Vagina (tissue), 2 donors: ENCODE measurements around the gene TSNAX. TPM values are rescaled to one million over a fixed set of nuclear protein-coding genes. Genes with fewer than 3 reads are reported as not detected.

Experiments
- DNase-seq, 2 donors: peaks; one replicate each; pipeline ENCODE4 v3.0.0-alpha.2; 2017; ENCODE audit errors: extremely low spot score in 2 of 2
- H3K27ac ChIP-seq: fragments of 200-600 bp; sonication (generic); one replicate; pipeline ENCODE4 v1.5.1; 2019
- H3K27me3 ChIP-seq: fragments of 200-600 bp; sonication (generic); one replicate; pipeline ENCODE4 v1.5.1; 2019
- H3K36me3 ChIP-seq, 2 donors: fragments of 200-600 bp; sonication (generic); one replicate each; pipeline ENCODE4 v1.5.1; 2017 to 2019
- H3K4me1 ChIP-seq: fragments of 200-600 bp; sonication (generic); one replicate; pipeline ENCODE4 v1.5.1; 2019
- H3K4me3 ChIP-seq, 2 donors: fragments of 200-600 bp; sonication (generic); 1 replicate in 1 of 2; 2 replicates in 1 of 2; pipeline ENCODE4 v1.5.1; 2016 to 2019
- H3K9me3 ChIP-seq: fragments of 200-600 bp; sonication (generic); one replicate; pipeline ENCODE4 v1.5.1; 2019
- CTCF ChIP-seq, 3 experiments: fragments of 450-650 bp in 2 of 3; fragments of 200-600 bp in 1 of 3; sonication (generic) in 1 of 3; IDR thresholded peaks; one replicate each; pipeline ENCODE4 v1.5.1; 2017 to 2019; ENCODE audit warnings: antibody characterized with exemption in 3 of 3, mild to moderate bottlenecking in 2 of 3, moderate library complexity in 2 of 3
- POLR2A ChIP-seq, 2 donors: fragments of 450-650 bp; IDR thresholded peaks; one replicate each; pipeline ENCODE4 v1.6.1; 2017; ENCODE audit warnings: antibody characterized with exemption in 2 of 2, mild to moderate bottlenecking in 2 of 2, moderate library complexity in 2 of 2
- POLR2AphosphoS5 ChIP-seq, 2 donors: sonication (generic); formaldehyde crosslinking; IDR thresholded peaks; one replicate each; pipeline ENCODE4 v1.9.0; 2017; ENCODE audit warnings: antibody characterized with exemption in 2 of 2, mild to moderate bottlenecking in 2 of 2, low read depth in 1 of 2; ENCODE audit not compliant: insufficient read depth in 1 of 2
- intact Hi-C: fragments of 100-400 bp; cut with DNase I; formaldehyde crosslinking; loops from one replicate; pipeline ENCODE4 v1.15.1; 2023
- total RNA-seq: library from RNA; depleted of rRNA; stranded (reverse); fragments of >200 nt; gene quantifications from one replicate; pipeline ENCODE4 v1.2.3, GENCODE V29; 2016

The TSNAX gene
- total RNA-seq, 1 donor from 2014 or later, result 20.4 TPM

- no peak overlapping the region for H3K4me3 ChIP-seq
- H3K36me3 ChIP-seq, result peaks cover 0 to 4% of the 10 kb centered on the region in 2 donors
- H3K27me3 ChIP-seq, result no peaks in the 10 kb centered on the region
- intact Hi-C loops, result no loop called here
- H3K27ac ChIP-seq, result no peak overlapping the region
- no peaks in the 10 kb centered on the region for H3K9me3 ChIP-seq
- H3K4me1 ChIP-seq, result peaks cover 5% of the 10 kb centered on the region
- TF ChIP-seq POLR2A (IDR thresholded peaks at IDR 0.05) (no peak), CTCF (IDR thresholded peaks at IDR 0.05) (no peak), POLR2AphosphoS5 (IDR thresholded peaks at IDR 0.05; ENCODE audit: insufficient read depth in 1 of 2, low read depth in 1 of 2) (no peak)
- DNase-seq, result no peak
Measured at GRCh38 chr1:231557898-231558707, 29.6 kb downstream of the TSNAX start.

GRCh38 chr1:231558708-231559185 lies 30.3 kb downstream of the TSNAX start:
- Histone ChIP-seq H3K4me1 (peaks cover 5% of the 10 kb centered on the region), H3K4me3 (no peak overlapping the region), H3K27me3 (no peaks in the 10 kb centered on the region), H3K36me3 (peaks cover 0 to 4% of the 10 kb centered on the region in 2 donors), H3K9me3 (no peaks in the 10 kb centered on the region), H3K27ac (no peak overlapping the region)
- intact Hi-C loops, result no loop called here
- DNase-seq, result no peak
- TF ChIP-seq CTCF (IDR thresholded peaks at IDR 0.05) (no peak), POLR2AphosphoS5 (IDR thresholded peaks at IDR 0.05; ENCODE audit: insufficient read depth in 1 of 2, low read depth in 1 of 2) (no peak), POLR2A (IDR thresholded peaks at IDR 0.05) (no peak)

- intact Hi-C loops, result no loop called here
- no peak for TF ChIP-seq POLR2A (IDR thresholded peaks at IDR 0.05)
- TF ChIP-seq POLR2AphosphoS5 (IDR thresholded peaks at IDR 0.05; ENCODE audit: insufficient read depth in 1 of 2, low read depth in 1 of 2), result no peak
- TF ChIP-seq CTCF (IDR thresholded peaks at IDR 0.05), result no peak
- DNase-seq, result no peak
- Histone ChIP-seq H3K27ac (no peak overlapping the region), H3K4me1 (peaks cover 5% of the 10 kb centered on the region), H3K27me3 (no peaks in the 10 kb centered on the region), H3K4me3 (no peak overlapping the region), H3K9me3 (no peaks in the 10 kb centered on the region), H3K36me3 (peaks cover 0 to 15% of the 10 kb centered on the region in 2 donors)
Measured at GRCh38 chr1:231561647-231562383, 33.3 kb downstream of the TSNAX start.

GRCh38 chr1:231563247-231563646 lies 34.8 kb downstream of the TSNAX start:
- Histone ChIP-seq H3K36me3 (peaks cover 0 to 17% of the 10 kb centered on the region in 2 donors), H3K27ac (no peak overlapping the region), H3K27me3 (no peaks in the 10 kb centered on the region), H3K9me3 (no peaks in the 10 kb centered on the region), H3K4me1 (no peaks in the 10 kb centered on the region), H3K4me3 (no peak overlapping the region)
- no peak for DNase-seq
- intact Hi-C loops, result no loop called here
- TF ChIP-seq POLR2A (IDR thresholded peaks at IDR 0.05) (no peak), CTCF (IDR thresholded peaks at IDR 0.05) (no peak), POLR2AphosphoS5 (IDR thresholded peaks at IDR 0.05; ENCODE audit: insufficient read depth in 1 of 2, low read depth in 1 of 2) (no peak)
